ENCODE measurements around the gene TNFRSF4.
"Not testable (repeated sequence)": the region's sequence is repeated elsewhere in the genome, so short reads cannot be mapped to it uniquely, and the experiment has no call there.

TNFRSF4 gene

GRCh38 chr1:1199961-1200875 lies 13.7 kb downstream of the TNFRSF4 start:
- no peak for DNase-seq

- no peak for DNase-seq
These were observed 14.6 kb downstream of the TNFRSF4 start for GRCh38 chr1:1199141-1199960.

- no peak for DNase-seq
These were observed 15.4 kb downstream of the TNFRSF4 start for GRCh38 chr1:1198423-1199140.

- DNase-seq = no peak
These were observed 16.2 kb downstream of the TNFRSF4 start for GRCh38 chr1:1197551-1198422.

GRCh38 chr1:1197188-1197500 lies 16.8 kb downstream of the TNFRSF4 start:
- no peak for DNase-seq

GRCh38 chr1:1196431-1197187 lies 17.3 kb downstream of the TNFRSF4 start:
- DNase-seq = no peak

- DNase-seq = not testable (repeated sequence)
These were observed 18.2 kb downstream of the TNFRSF4 start for GRCh38 chr1:1195726-1196125.

- no peak for DNase-seq
These were observed 19.2 kb downstream of the TNFRSF4 start for GRCh38 chr1:1194723-1195122.

GRCh38 chr1:1191734-1192133 lies 22.2 kb downstream of the TNFRSF4 start:
- DNase-seq = no peak

- no peak for DNase-seq
These were observed 24.8 kb downstream of the TNFRSF4 start for GRCh38 chr1:1189111-1189510.

- DNase-seq = no peak
These were observed 26.0 kb downstream of the TNFRSF4 start for GRCh38 chr1:1187938-1188337.

- DNase-seq = no peak
These were observed 28.7 kb downstream of the TNFRSF4 start for GRCh38 chr1:1185101-1185765.

GRCh38 chr1:1183833-1184775 lies 29.8 kb downstream of the TNFRSF4 start:
- DNase-seq = no peak

- no peak for DNase-seq
These were observed 30.7 kb downstream of the TNFRSF4 start for GRCh38 chr1:1183221-1183747.

GRCh38 chr1:1182491-1183220 lies 31.3 kb downstream of the TNFRSF4 start:
- no peak for DNase-seq

GRCh38 chr1:1181938-1182410 lies 32.0 kb downstream of the TNFRSF4 start:
- DNase-seq = no peak

- no peak for DNase-seq
These were observed 32.6 kb downstream of the TNFRSF4 start for GRCh38 chr1:1181129-1181937.

Data from CD4-positive, alpha-beta T cell treated with Interleukin-12 subunit alpha and Interleukin-12 subunit beta, for 1 hour (primary cell).